ENCODE results near the gene TIMP3. TPM values are rescaled to one million over a fixed set of nuclear protein-coding genes. Genes with fewer than 3 reads are reported as not detected.

TIMP3 gene
- total RNA-seq, 4 donors from 2014 or later, result 300 to 1,106 (median 939) TPM

DNA sequence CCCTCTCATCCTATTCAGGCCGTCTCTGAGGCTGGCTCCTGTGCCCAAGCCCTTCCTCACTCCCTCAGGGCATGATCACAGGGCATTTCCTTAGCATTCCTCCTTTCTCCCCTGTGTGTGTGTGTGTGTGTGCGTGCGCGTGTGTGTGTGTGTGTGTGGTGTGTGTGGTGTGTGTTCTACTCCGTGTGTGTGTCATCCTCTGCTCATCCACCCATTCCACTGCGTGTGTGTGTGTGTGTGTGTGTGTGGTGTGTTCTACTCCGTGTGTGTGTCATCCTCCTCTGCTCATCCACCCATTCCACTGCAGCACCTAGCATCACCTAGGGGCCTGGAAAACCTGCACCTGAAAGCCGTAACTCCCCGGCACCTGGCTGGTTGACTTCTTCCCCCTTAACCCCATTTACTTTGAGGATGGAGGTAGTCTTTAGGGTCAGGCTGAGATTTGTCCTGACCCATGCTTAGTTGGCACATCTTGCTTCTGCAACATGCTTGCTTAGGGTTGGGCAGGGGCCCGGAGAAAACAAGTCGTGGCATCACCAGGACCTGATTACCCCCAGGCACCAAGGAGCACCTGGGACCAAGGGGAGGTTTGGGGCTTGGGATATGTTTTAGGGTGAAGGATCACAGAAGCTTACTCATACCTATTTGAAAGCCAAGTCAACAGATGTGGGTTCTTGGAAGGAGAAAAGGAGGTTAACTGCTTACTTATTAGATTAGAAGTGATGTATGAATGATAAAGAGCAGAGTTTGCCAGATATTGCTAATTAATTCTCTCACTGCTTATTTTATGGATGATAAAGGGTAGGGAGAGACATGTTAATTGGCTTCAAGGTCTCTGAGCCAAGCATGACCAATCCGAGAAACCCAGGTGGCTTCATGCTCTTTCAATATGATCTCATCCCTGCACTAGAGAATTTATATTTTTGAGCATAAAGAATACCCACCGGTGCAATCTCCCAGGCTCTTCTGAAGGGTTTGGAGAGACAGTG is 18.9 kb downstream of the TIMP3 start:
- WGBS, 2 donors, result 59 to 70% methylated on average over 13 of the region's 13 CpGs
- Histone ChIP-seq H3K9me3 (no peaks in the 10 kb centered on the region), H3K27me3 (no peaks in the 10 kb centered on the region), H3K27ac (no peak overlapping the region), H3K4me1 (peaks cover 0 to 97% (median 44%) of the 10 kb centered on the region in 4 donors), H3K36me3 (peaks cover 0 to 14% (median 0%) of the 10 kb centered on the region in 3 donors), H3K4me3 (no peak overlapping the region)
- DNase-seq (ENCODE audit: low spot score in 2 of 2), result no peak
- TF ChIP-seq EP300 (IDR thresholded peaks at IDR 0.05) (no peak), POLR2A (IDR thresholded peaks at IDR 0.05) (no peak)
- TF ChIP-seq, protein P1, sequence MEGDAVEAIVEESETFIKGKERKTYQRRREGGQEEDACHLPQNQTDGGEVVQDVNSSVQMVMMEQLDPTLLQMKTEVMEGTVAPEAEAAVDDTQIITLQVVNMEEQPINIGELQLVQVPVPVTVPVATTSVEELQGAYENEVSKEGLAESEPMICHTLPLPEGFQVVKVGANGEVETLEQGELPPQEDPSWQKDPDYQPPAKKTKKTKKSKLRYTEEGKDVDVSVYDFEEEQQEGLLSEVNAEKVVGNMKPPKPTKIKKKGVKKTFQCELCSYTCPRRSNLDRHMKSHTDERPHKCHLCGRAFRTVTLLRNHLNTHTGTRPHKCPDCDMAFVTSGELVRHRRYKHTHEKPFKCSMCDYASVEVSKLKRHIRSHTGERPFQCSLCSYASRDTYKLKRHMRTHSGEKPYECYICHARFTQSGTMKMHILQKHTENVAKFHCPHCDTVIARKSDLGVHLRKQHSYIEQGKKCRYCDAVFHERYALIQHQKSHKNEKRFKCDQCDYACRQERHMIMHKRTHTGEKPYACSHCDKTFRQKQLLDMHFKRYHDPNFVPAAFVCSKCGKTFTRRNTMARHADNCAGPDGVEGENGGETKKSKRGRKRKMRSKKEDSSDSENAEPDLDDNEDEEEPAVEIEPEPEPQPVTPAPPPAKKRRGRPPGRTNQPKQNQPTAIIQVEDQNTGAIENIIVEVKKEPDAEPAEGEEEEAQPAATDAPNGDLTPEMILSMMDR (IDR thresholded peaks at IDR 0.05), result no peak

- peaks cover 0 to 14% (median 0%) of the 10 kb centered on the region in 3 donors for H3K36me3 ChIP-seq
- TF ChIP-seq EP300 (IDR thresholded peaks at IDR 0.05) (no peak), POLR2A (IDR thresholded peaks at IDR 0.05) (no peak)
- H3K9me3 ChIP-seq, result no peaks in the 10 kb centered on the region
- peaks cover 0 to 95% (median 41%) of the 10 kb centered on the region in 4 donors for H3K4me1 ChIP-seq
- H3K4me3 ChIP-seq, result no peak overlapping the region
- no peak for DNase-seq (ENCODE audit: low spot score in 2 of 2)
- 62 to 67% methylated on average over 7 of the region's 7 CpGs for WGBS, 2 donors
- no peak overlapping the region for H3K27ac ChIP-seq
- H3K27me3 ChIP-seq, result no peaks in the 10 kb centered on the region
Measured at GRCh38 chr22:32822179-32822877, 20.8 kb downstream of the TIMP3 start.

GRCh38 chr22:32823024-32823730 is 21.7 kb downstream of the TIMP3 start:
- no peaks in the 10 kb centered on the region for H3K9me3 ChIP-seq
- peaks cover 0 to 95% (median 43%) of the 10 kb centered on the region in 4 donors for H3K4me1 ChIP-seq
- TF ChIP-seq, protein P1 (IDR thresholded peaks at IDR 0.05), result peak in 4 of 5 experiments; percentile 6 to 17 (median 10)
- TF ChIP-seq POLR2A (IDR thresholded peaks at IDR 0.05), result no peak
- no peaks in the 10 kb centered on the region for H3K27me3 ChIP-seq
- peaks cover 0 to 14% (median 0%) of the 10 kb centered on the region in 3 donors for H3K36me3 ChIP-seq
- H3K4me3 ChIP-seq, result no peak overlapping the region
- 45 to 52% methylated on average over 9 to 10 of the region's 10 CpGs for WGBS, 2 donors
- H3K27ac ChIP-seq, result peak overlapping the region in 1 of 4 donors; percentile 57
- DNase-seq (ENCODE audit: low spot score in 2 of 2), result no peak

DNA sequence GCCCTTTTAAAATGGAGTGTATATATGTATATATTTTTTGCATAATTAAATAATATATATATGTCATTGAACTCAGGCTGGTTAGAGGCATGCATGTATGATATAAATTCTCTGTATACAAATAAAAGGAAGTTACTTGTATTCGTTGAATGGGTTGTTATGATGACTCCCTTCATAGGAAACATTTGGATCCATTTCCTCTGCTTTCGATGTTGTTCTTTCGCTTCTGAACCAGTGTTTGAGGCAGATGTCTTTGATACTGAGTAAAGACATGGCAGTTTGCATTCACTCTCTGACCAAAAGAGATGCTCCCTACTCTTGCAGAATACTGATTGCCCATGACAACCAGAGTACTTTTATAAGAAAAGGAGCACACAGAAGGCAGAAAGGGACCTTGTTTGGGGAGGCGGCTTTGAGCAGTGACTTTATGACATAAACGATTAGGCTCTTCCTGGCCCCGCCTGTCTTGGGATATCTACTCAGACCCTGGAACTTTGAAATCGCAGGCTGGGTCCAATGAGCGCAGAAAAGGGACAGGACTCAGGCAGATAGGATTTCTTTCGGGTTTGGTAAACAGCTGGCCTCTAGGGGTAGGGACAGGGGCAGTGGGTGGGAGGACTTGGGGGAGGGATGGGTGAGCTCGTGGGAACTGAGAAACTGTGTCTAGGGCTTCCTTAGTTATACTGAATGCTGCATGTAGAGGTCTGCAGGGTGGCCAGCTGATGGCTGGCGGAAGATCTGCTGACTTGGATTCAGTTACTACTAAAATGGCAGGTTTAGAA is 23.2 kb downstream of the TIMP3 start:
- Histone ChIP-seq H3K4me1 (peaks cover 0 to 95% (median 50%) of the 10 kb centered on the region in 4 donors), H3K9me3 (no peaks in the 10 kb centered on the region), H3K36me3 (peaks cover 0 to 12% (median 0%) of the 10 kb centered on the region in 3 donors), H3K27ac (peak overlapping the region in 2 of 4 donors; percentile 38 to 68), H3K27me3 (no peaks in the 10 kb centered on the region), H3K4me3 (no peak overlapping the region)
- TF ChIP-seq EP300 (IDR thresholded peaks at IDR 0.05) (no peak), POLR2A (IDR thresholded peaks at IDR 0.05) (no peak)
- TF ChIP-seq, protein P1 (IDR thresholded peaks at IDR 0.05), result no peak
- 43 to 49% methylated on average over 11 of the region's 11 CpGs for WGBS, 2 donors
- no peak for DNase-seq (ENCODE audit: low spot score in 2 of 2)

All from tibial nerve (tissue), 4 donors.